Suppressor macrophage (primary cell): ENCODE measurements around the gene DPP3.
"Not testable (repeated sequence)": the region's sequence is repeated elsewhere in the genome, so short reads cannot be mapped to it uniquely, and the experiment has no call there.

Experiments
- DNase-seq, 4 experiments: peaks; one replicate each; pipeline ENCODE4 v3.0.0-alpha.2; 2020 to 2022

DPP3 gene

DNA sequence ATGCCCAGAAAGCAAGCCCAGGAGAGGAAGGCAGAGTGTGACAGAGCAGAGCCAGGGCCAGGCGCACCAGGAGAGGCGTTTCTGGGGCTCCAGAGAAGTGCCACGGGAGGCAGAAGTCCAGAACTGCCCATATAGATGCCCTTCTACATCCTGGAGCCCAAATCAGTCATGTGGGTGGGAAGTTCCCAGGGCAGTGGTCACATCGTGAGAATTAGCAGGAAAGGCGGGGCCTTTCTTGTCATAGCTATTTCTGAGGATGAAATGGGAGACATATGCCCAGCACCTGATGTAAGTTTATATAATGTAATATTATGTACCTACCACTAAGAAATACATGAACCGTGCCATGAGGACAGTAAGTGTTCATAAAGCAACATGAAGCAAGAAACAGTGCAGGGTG, 52.5 kb downstream of the DPP3 start:
- no peak for DNase-seq

DNA sequence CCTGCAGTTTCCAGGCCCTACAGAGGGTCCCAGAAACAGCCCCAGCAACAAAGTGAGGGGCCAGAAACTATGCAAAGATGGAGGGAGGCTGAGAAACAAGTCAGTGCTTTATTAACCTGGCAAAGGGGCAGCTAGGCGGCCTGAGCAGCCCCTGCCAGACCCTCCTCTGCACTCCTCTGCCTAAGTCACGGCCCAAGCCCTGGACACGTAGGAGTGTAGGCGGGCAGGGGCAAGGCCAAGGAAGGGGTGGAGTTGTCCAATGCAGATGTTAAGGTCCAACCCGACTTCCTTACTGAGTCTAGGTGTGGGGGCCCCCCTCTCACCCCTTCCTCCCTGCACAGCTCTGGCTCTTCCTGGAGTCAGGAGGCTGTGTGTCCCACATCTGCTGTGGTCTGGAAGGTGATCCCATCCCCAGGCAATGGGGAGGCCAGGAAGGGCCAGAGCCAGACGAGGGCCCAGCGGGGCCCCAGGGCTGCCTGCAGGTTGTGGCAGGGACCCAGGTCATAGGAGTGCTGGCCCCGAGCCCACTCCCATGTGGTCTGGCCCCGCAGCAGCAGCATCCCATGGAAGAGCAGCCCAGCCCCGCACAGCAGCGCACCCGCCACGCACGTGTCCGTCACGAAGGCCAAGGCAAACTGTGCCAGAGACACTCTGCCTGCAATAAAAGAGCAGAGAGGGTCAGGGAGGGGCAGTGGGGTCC, 59.1 kb downstream of the DPP3 start:
- no peak for DNase-seq

DNA sequence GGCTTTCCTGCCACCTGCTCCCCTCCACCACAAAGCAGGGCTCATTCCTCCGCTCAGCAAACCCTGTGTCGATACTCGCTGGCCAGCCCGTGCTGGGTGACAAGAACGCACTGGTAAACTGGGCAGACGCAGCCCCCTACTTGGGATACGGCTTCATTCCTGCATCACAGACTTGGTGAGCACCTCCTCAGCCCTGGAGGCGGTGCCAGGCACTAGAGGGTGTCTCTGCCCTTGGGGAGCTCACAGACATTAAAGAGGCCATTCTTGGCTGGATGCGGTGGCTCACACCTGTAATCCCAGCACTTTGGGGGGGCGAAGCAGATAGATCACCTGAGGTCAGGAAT, 59.6 kb downstream of the DPP3 start:
- no peak for DNase-seq

DNA sequence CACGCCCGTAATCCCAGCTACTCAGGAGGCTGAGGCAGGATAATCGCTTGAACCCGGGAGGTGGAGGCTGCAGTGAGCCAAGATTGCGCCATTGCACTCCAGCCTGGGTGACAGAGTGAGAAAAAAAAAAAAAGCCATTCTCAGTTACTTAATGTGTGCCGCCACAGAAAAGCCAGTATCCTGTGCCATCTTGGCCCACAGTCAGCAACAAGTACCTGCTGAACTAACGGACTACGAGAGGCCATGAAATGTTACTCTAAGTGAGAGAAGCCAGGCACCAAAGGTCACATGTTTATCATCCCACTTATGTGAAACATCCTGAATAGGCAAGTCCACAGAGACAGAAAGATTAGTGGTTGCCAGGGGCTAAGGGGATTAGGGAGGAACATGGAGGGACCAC, 60.4 kb downstream of the DPP3 start:
- not testable (repeated sequence) for DNase-seq

DNA sequence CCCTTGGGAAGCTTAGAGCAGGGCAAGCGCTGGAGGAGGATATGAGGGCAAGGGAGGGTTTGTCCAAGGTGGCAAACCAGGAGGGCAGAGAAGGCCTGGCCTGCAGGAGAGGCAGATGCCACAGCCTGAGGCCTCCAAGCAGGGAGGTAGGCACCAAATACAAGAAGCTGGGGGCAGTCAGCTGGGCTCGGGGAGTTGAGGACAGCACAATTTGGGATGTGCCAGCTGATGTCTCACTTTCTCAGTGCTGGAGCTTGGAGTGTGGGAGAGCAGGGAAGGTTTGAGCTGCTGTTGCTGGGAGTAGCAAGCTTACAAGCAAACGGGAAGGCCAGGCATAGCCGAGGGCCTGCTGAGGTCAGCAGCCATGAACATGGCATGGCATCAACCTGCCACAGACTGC, 61.7 kb downstream of the DPP3 start:
- DNase-seq = peak in 1 of 4 experiments; percentile 14

DNA sequence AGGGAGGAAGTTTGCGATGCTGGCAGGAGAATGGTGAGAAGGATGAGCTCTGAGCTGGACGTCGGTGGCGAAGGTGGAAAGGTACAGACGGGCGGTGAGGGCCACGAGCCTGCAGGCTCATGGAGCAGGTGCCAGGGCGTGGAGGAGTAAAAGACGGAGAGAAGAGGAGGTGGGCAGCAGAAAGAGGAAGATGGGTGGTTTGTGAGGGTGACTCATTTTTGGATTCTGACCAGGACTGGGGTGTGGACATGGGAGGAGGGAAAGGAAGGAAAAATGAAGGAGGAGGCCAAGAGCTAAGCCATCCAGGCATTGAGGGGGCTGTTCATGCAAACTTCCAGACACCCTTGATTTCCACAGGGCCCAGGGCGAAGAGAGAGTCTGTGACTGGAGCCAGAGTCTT, 62.1 kb downstream of the DPP3 start:
- DNase-seq = peak; percentile 22 to 59 (median 51)

DNA sequence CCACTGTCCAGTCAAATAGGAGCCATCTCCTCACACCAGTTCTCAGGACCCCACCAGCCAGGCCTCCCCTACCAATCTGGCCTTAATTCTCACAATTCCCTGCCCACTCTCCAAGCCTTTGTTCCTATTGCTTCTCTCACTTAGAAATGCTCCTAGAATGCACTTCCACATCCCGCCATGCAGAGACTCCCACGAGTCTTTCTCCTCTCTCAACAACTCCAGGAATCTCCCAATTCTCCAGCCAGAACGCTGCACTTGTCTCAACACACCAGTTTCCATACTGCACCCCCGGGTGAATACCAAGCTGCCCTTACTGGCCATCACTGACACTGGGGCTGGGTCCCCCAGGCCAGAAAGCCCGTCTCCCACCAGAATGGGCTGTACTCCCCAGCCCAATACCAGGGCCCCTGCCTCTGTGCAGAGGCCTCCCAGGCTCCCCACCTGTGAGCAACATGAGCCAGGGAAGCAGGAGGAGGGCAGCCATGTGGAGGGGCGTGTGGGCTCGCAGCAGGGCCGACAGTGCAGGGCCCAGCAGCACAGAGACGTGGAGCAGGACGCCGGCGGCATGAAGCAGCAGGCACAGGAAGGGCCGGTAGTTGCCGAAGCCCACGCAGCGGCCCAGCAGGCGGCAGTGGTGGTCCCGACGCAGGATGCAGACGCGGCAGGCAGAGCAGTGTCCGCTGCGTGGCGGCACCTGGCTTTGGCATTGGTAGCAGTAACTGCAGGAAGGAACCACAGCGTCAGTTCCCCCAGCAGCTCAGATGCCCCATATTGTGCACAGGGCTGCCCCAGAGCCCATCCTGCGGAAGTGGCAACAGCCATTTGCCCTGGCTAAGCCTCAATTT, 63.3 kb downstream of the DPP3 start:
- peak; percentile 14 to 68 (median 47) for DNase-seq

DNA sequence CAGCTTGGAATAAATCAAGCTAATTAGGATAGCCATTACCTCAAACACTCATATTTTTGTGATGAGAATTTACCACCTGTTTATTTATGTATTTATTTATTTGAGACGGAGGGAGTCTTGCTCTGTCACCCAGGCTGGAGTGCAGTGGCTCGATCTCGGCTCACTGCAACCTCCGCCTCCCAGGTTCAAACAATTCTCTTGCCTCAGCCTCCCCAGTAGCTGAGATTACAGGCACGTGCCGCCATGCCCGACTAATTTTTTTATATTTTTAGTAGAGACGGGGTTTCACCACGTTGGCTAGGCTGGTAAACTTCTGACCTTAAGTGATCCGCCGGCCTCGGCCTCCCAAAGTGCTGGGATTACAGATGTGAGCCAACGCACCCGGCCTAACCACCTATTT, 64.7 kb downstream of the DPP3 start:
- DNase-seq = not testable (repeated sequence)

DNA sequence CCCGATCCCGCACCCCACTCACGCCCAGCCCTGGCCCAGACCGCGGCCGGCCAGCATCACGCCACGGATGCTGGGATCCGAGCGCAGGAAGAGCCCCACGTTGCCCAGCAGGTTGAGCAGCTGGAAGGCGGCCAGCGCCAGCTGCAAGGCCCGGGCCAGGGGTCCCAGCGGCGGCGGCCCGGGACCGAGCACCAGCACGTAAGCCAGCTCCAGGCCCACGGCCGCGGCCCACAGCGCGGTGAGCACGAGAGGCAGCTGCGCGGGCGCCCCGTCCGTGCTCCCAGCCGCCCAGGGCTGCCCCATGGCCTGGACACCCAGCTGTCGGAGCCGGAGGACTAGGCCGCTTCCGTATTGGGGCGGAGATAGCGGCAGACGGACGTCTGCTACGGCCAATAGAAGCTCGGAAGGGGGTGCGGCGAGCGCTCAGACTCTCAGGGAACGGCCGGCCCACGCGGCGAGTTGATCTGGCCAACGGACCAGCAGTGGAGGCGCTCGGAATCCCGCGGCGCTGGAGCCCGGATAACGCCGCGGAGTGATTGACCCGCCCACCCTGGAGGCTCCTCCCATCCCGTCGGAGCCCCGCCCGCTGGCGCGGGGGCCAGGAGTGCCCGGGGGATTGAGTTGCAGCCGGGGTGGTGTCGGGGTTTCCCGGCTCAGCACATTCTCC, 65.6 kb downstream of the DPP3 start, which contains the start of gene ZDHHC24:
TSS of gene ZDHHC24 (minus strand) at position 348 of the 667 bp plus-strand sequence. CDS start at position 303, 45 bp downstream.
- DNase-seq = peak; percentile 99 to 100 (median 100)

DNA sequence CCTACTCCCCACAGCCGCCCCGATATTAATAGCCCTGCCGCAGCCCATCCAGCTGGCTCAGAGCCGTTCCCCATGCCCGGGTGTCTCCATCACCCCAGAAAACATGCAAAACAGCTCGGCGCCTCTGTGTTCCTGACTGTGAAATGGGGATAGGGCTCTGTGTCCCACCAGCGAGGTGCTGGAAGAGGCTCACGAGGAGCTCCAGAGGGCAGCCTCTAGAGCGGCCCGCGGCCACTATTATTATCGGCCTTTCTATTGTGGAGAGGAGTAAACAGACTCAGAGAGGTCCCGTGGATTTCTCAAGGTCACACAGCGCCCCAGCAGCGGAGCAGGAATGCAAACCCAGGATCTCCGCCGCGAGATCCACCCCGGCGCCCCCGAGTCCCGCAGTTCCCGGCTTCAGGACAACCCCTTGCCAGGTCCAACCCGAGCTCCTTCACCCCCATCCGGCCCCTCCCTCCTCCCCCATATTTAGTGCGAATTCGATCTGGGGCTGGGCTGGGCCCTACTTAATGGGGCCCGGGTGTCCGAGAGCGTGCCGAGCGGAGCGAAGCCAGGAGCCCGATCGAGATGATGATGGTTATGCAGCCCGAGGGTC, 66.2 kb downstream of the DPP3 start, which contains the start of gene ACTN3:
TSS of gene ACTN3 (plus strand) at position 536 of the 598 bp plus-strand sequence. CDS start at position 571, 35 bp downstream.
- DNase-seq = no peak

DNA sequence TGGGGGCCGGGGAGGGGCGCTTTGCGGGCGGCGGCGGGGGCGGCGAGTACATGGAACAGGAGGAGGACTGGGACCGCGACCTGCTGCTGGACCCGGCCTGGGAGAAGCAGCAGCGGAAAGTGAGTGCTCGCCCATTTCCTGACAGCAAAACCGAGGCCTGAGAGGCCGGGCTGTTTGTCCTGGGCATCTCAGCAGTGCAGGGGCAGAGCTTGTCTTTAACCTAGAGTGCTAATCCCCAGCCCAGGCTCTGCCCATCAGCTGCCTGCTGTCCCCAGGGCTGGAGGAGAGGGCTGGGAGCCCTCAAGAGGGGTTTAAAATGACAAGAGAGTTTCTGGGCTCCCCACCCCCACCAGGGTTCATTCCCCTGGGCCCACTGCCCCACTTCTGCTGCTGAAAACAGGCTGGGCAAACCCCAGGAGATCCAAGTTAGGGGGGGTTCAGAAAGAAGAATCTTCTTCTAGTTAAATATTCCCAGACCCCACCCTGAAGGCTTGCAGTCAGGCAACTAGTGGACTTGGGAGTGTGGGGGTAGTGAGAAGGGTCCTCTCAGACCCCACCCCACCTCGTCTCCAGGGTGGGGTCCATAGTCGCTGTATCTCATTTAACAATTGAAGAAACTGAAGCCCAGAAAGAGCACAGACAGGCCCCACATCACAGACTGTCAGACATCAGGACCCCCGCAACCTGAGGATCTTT, 66.9 kb downstream of the DPP3 start:
- DNase-seq = no peak

DNA sequence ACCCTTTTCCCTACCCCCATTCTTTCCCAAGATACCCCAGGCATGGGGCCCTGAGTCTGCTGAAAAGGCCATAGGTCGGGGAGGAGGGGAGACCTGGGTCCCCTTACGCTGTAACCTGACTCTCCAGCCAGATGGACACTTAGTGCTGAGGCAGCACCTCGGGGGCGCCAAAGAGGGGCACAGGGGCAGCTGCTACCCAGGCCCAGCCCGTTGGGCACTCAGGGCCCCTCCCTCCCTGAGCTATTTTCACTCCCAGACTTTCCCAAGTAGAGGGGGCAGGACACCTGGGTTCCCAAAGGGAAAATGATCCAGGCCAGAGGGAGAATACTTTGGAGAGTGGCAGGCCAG, 67.4 kb downstream of the DPP3 start:
- DNase-seq = no peak

DNA sequence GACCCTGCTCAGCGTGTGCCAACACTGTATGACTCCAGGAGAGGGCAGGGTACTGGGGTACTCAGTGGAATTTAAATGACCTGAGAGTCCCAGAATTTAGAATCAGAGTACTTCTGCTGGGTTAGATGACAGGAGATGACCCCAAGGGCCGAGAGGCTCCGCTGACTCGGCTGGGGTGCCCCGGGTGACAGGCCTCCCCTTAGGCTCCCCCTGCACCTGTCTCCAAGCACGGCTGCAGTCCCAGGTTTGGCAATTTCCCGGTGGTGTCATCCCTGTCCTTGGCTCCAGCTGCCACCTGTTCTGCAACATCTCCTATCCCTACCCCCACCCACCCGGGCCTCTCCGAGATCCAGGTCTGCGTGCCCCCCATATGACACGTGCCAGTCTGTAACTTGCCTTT, 67.8 kb downstream of the DPP3 start:
- DNase-seq = no peak

DNA sequence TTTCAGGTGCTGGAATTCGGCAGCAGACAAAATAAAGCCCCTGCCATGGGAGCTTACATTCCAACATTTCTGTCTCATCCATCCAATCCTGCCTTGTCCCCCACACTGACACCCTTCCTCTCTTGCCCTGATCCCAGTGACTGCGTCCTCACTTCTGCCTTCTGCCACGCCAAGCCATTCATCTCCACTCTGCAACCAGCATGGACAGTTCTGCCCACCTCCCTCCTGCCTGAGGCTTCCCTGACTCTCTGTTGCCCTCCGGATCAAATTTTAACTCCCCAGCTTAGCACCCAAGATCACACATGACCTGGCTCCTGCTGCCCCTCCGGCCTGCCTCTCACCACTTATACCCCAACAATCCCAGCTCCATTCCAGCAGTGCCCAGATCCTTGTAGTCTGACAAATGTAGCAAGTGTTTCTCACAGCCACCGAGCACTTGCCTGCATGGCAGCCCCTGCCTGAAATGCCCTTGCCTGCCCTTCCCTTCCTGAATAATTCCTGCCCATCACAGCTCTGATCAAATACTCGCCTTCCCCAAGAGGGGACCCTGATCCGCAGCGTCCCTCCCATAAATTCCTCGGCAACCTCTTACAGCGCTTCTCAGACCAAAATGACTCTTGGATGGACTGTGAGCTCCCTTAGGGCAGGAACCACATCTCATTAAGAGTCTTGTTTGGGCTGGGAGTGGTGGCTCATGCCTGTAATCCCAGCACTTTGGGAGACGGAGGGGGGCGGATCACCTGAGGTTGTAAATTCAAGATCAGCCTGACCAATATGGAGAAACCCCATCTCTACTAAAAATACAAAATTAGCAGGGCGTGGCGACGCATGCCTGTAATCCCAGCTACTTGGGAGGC, 68.8 kb downstream of the DPP3 start:
- no peak for DNase-seq

DNA sequence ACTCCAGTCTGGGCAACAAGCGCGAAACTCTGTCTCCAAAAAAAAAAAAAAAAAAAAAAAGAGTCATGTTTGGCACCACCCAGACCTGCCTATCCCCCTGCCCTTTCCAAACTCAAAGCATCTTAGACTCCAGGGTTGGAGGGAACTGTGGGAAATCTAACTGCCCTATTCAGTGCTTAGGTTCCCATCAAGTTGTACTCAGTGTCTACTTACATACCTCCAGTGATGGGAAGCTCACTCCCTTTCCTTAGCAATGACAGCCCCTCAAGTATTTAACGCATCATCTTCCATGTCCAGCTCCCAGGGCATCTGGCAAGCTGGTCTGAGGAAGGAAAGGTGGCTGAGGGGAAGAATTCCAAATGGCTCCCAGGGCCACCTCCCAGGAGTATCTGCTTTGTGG, 69.5 kb downstream of the DPP3 start:
- DNase-seq = no peak

DNA sequence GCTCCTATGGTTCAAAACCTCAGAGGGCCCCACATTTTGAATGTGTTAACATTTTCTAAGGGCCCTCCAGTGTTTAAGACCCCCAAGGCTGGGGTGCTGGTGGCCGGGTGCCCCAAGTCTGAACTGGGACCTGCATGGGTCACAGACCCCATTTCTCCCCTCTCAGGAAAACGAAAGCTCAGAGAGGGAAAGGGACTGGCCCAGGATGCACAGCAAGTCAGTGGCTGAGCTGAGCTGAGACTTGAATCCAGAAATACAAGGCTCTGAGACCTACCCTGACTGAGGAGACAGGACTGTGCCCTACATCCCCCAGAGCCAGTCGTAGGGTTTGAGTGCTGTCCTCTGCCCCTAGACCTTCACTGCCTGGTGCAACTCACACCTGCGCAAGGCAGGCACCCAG, 70.7 kb downstream of the DPP3 start:
- DNase-seq = no peak

DNA sequence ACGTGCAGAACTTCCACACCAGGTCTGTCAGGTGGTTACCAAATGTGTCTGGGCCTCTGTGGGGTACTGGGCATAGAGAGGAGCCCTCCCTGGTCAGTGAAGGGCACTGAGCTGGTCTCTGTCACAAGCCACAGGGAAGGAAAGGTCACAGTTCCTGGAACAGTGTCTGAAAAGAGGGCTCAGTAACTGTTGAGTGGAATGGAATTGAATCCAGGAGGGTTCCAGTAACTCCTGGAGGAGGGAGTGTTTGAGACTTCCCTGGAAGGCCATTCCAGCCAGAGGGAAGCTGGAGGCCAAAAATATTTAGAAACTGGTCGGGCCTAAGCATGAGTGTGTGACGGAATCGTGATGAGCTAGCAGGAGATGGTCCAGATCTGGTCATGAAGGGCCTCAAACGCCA, 74.4 kb downstream of the DPP3 start:
- no peak for DNase-seq

DNA sequence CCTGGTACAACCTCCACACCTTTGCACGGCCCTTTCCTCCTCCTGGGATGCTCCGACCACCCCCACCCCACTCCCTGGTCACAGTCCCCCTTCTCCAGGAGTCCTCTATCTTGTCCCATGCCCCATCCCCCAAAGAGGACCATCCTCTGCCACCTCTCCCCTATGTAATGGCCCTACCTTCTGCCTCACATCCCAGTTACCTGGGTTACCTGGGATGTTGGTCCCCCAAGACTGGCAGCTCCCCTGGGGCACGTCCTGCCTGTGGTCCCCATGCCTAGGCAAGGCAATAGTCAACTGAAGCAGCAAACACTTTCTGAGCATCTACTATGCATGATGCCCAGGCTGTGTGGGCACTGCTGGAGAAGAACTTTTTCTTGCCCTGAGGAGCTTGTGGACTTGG, 75.2 kb downstream of the DPP3 start:
- DNase-seq = no peak

DNA sequence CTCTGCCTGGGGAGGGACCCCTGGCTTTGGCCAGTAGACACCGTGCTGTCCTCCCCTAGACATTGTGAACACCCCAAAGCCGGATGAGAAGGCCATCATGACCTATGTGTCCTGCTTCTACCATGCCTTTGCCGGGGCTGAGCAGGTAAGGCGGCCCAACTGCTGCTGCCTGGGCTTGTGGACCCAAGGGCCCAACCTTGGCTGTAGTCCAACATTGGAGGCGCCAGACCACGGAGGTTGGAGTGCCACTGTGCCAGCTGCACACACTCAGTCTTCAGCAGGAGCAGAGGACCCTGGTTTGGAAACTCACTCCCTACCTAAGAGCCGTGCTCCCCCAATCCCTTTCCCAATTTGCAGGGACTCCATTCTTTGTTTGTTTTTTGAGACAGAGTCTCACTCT, 75.9 kb downstream of the DPP3 start:
- no peak for DNase-seq

DNA sequence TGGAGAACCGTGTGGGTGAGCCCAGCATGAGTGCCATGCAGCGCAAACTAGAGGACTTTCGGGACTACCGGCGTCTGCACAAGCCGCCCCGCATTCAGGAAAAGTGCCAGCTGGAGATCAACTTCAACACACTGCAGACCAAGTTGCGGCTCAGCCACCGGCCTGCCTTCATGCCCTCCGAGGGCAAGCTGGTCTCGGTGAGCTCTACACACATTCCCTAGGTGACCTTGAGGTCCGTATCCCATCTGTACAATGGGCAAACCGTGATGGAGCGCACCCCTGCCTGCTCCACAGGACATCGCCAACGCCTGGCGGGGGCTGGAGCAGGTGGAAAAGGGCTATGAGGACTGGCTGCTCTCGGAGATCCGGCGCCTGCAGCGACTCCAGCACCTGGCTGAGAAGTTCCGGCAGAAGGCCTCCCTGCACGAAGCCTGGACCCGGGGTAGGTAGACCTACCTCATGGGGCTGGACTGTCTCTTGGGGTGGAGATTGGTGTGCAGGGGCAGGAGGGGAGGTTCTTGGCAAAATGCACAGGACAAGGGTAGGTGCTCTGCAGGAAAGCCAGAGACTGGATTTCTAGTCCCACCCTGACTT, 77.6 kb downstream of the DPP3 start:
- DNase-seq = no peak
